H1 (cell line): ENCODE results near the gene PHOSPHO2. TPM values are rescaled to one million over a fixed set of nuclear protein-coding genes. Genes with fewer than 3 reads are reported as not detected.

Experiments used
- BCL11A ChIP-seq, 2 experiments: IDR thresholded peaks; one replicate each; pipeline ENCODE4 v1.6.1; 2011; ENCODE audit warnings: low read depth in 2 of 2, low read length in 2 of 2, mild to moderate bottlenecking in 2 of 2
- JUN ChIP-seq: IDR thresholded peaks from 2 replicates; pipeline ENCODE4 v1.6.1; 2011; ENCODE audit warnings: low read depth, mild to moderate bottlenecking, improper control_type of control experiment, low read length
- NANOG ChIP-seq: IDR thresholded peaks from 2 replicates; pipeline ENCODE4 v1.6.1; 2011; ENCODE audit warnings: low read length, low read depth, mild to moderate bottlenecking, inconsistent platforms; ENCODE audit not compliant: insufficient read depth, poor library complexity, severe bottlenecking
- POU5F1 ChIP-seq: IDR thresholded peaks from 2 replicates; pipeline ENCODE4 v1.6.1; 2011; ENCODE audit warnings: low read depth, mild to moderate bottlenecking, low read length, moderate library complexity
- RAD21 ChIP-seq, 2 experiments: IDR thresholded peaks in 1 of 2; conservative IDR thresholded peaks in 1 of 2; 2 replicates each; pipeline ENCODE4 v1.6.1; 2011; ENCODE audit warnings: low read depth in 2 of 2, low read length in 2 of 2, improper control_type of control experiment in 1 of 2, inconsistent platforms in 1 of 2, mild to moderate bottlenecking in 1 of 2, moderate library complexity in 1 of 2
- RXRA ChIP-seq: IDR thresholded peaks from 2 replicates; pipeline ENCODE4 v1.6.1; 2011; ENCODE audit warnings: low read depth, mild to moderate bottlenecking, low read length, moderate library complexity; ENCODE audit not compliant: insufficient read depth
- TAF7 ChIP-seq: optimal IDR thresholded peaks from 2 replicates; pipeline ENCODE3; 2011; ENCODE audit warnings: low read depth, mild to moderate bottlenecking, inconsistent platforms, low read length, moderate library complexity, borderline replicate concordance
- polyA plus RNA-seq, 7 experiments: library from polyadenylated mRNA; depleted of rRNA in 3 of 7; stranded (reverse) in 5 of 7; unstranded in 2 of 7; fragments of >200 nt in 5 of 7; fragments of 200-250 nt in 2 of 7; gene quantifications; 1 replicate in 5 of 7; 2 replicates in 1 of 7; 4 replicates in 1 of 7; pipeline versions ENCODE4 v1.2.1 to v1.2.3, GENCODE V29; 2011 to 2013; ENCODE audit warnings: missing spikeins in 2 of 7, mixed read lengths in 2 of 7
- total RNA-seq: library from RNA; stranded (reverse); fragmentation: NEBNext Ultra II Directional; extraction: Animal tissue kit (Norgen Biotek cat#: 25700); gene quantifications from 2 replicates; pipeline ENCODE4 v1.2.1, GENCODE V29; 2021
- TF ChIP-seq, protein P1 (sequence below): fragments of 300-600 bp; sonication (generic); IDR thresholded peaks from 2 replicates; pipeline ENCODE4 v1.7.1; 2012; ENCODE audit warnings: low read length, moderate library complexity, mild to moderate bottlenecking, inconsistent platforms; ENCODE audit not compliant: insufficient replicate concordance

The PHOSPHO2 gene
- total and polyA plus RNA-seq, 2 of the 8 experiments (the other 6 are each of a cell fraction or from before 2014, with no cell fraction given): 2.4 to 8.5 TPM

DNA sequence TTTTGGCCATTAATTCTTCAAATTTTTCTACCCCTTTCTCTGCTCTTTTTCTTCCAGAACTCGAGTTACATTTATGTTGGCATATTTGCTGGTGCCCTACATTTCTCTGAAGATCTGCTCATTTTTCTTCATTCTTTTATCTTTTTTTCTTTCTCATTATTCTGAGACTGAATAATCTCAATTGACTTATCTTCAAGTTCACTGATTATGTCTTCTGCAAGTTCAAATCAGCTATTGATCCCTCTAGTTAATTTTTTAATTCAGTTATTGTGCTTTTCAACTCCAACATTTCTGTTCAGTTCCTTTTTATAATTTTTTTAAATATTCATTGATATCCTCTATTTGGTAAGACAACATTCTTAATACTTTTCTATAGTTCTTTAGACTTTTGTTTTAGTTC lies 3.3 kb upstream of the PHOSPHO2 start (continued):
- TF ChIP-seq, protein P1, sequence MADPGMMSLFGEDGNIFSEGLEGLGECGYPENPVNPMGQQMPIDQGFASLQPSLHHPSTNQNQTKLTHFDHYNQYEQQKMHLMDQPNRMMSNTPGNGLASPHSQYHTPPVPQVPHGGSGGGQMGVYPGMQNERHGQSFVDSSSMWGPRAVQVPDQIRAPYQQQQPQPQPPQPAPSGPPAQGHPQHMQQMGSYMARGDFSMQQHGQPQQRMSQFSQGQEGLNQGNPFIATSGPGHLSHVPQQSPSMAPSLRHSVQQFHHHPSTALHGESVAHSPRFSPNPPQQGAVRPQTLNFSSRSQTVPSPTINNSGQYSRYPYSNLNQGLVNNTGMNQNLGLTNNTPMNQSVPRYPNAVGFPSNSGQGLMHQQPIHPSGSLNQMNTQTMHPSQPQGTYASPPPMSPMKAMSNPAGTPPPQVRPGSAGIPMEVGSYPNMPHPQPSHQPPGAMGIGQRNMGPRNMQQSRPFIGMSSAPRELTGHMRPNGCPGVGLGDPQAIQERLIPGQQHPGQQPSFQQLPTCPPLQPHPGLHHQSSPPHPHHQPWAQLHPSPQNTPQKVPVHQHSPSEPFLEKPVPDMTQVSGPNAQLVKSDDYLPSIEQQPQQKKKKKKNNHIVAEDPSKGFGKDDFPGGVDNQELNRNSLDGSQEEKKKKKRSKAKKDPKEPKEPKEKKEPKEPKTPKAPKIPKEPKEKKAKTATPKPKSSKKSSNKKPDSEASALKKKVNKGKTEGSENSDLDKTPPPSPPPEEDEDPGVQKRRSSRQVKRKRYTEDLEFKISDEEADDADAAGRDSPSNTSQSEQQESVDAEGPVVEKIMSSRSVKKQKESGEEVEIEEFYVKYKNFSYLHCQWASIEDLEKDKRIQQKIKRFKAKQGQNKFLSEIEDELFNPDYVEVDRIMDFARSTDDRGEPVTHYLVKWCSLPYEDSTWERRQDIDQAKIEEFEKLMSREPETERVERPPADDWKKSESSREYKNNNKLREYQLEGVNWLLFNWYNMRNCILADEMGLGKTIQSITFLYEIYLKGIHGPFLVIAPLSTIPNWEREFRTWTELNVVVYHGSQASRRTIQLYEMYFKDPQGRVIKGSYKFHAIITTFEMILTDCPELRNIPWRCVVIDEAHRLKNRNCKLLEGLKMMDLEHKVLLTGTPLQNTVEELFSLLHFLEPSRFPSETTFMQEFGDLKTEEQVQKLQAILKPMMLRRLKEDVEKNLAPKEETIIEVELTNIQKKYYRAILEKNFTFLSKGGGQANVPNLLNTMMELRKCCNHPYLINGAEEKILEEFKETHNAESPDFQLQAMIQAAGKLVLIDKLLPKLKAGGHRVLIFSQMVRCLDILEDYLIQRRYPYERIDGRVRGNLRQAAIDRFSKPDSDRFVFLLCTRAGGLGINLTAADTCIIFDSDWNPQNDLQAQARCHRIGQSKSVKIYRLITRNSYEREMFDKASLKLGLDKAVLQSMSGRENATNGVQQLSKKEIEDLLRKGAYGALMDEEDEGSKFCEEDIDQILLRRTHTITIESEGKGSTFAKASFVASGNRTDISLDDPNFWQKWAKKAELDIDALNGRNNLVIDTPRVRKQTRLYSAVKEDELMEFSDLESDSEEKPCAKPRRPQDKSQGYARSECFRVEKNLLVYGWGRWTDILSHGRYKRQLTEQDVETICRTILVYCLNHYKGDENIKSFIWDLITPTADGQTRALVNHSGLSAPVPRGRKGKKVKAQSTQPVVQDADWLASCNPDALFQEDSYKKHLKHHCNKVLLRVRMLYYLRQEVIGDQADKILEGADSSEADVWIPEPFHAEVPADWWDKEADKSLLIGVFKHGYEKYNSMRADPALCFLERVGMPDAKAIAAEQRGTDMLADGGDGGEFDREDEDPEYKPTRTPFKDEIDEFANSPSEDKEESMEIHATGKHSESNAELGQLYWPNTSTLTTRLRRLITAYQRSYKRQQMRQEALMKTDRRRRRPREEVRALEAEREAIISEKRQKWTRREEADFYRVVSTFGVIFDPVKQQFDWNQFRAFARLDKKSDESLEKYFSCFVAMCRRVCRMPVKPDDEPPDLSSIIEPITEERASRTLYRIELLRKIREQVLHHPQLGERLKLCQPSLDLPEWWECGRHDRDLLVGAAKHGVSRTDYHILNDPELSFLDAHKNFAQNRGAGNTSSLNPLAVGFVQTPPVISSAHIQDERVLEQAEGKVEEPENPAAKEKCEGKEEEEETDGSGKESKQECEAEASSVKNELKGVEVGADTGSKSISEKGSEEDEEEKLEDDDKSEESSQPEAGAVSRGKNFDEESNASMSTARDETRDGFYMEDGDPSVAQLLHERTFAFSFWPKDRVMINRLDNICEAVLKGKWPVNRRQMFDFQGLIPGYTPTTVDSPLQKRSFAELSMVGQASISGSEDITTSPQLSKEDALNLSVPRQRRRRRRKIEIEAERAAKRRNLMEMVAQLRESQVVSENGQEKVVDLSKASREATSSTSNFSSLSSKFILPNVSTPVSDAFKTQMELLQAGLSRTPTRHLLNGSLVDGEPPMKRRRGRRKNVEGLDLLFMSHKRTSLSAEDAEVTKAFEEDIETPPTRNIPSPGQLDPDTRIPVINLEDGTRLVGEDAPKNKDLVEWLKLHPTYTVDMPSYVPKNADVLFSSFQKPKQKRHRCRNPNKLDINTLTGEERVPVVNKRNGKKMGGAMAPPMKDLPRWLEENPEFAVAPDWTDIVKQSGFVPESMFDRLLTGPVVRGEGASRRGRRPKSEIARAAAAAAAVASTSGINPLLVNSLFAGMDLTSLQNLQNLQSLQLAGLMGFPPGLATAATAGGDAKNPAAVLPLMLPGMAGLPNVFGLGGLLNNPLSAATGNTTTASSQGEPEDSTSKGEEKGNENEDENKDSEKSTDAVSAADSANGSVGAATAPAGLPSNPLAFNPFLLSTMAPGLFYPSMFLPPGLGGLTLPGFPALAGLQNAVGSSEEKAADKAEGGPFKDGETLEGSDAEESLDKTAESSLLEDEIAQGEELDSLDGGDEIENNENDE: no peak
- no peak for TF ChIP-seq JUN
- no peak for TF ChIP-seq TAF7
- TF ChIP-seq RXRA: no peak
- TF ChIP-seq BCL11A (IDR thresholded peaks at IDR 0.05; ENCODE audit: low read depth in 2 of 2, low read length in 2 of 2): no peak
- TF ChIP-seq RAD21 (IDR thresholded peaks at IDR 0.05 in 1 of 2, conservative IDR thresholded peaks at IDR 0.05 in 1 of 2; ENCODE audit: low read depth in 2 of 2, low read length in 2 of 2): no peak
- no peak for TF ChIP-seq NANOG
- TF ChIP-seq POU5F1: no peak
